ENCODE data around the gene RNF149.

GRCh38 chr2:101356521-101356920, 48.0 kb upstream of the RNF149 start:
- no peak for TF ChIP-seq RARB (CRISPR knock-in tag; IDR thresholded peaks at IDR 0.05)
- no peak for TF ChIP-seq ARNTL (CRISPR knock-in tag; IDR thresholded peaks at IDR 0.05; ENCODE audit: borderline replicate concordance, low read depth)
